NCI-H2107 treated with DMSO at 0.1 percent for 48 hours (cell line): Measurements from ENCODE around the gene CERK.
"Not testable (repeated sequence)": the region's sequence is repeated elsewhere in the genome, so short reads cannot be mapped to it uniquely, and the experiment has no call there.

Source experiments
- DNase-seq: peaks from one replicate; lab custom pipeline; 2025; ENCODE audit not compliant: unreplicated experiment; lab: John Stamatoyannopoulos, UW

CERK gene

GRCh38 chr22:46650078-46650810 is 87.8 kb downstream of the CERK start:
- no peak for DNase-seq

GRCh38 chr22:46649141-46650077 is 88.6 kb downstream of the CERK start:
- DNase-seq, result peak; percentile 46

GRCh38 chr22:46648225-46648820 is 89.7 kb downstream of the CERK start:
- not testable (repeated sequence) for DNase-seq

GRCh38 chr22:46646531-46647215 is 91.4 kb downstream of the CERK start:
- DNase-seq, result no peak

- not testable (repeated sequence) for DNase-seq
Observed at GRCh38 chr22:46642840-46643480, 95.1 kb downstream of the CERK start.

GRCh38 chr22:46641811-46642266 is 96.2 kb downstream of the CERK start:
- DNase-seq, result no peak

- no peak for DNase-seq
Observed at GRCh38 chr22:46640293-46641055, 97.6 kb downstream of the CERK start.

GRCh38 chr22:46639843-46640242 is 98.2 kb downstream of the CERK start:
- DNase-seq, result no peak

GRCh38 chr22:46638601-46639431 is 99.2 kb downstream of the CERK start:
- no peak for DNase-seq

GRCh38 chr22:46637711-46638600 is 100.1 kb downstream of the CERK start:
- DNase-seq, result no peak

GRCh38 chr22:46636221-46637002 is 101.6 kb downstream of the CERK start:
- DNase-seq, result no peak

GRCh38 chr22:46635756-46636155 is 102.3 kb downstream of the CERK start:
- DNase-seq, result no peak

GRCh38 chr22:46634973-46635685 is 102.9 kb downstream of the CERK start:
- not testable (repeated sequence) for DNase-seq
